NCI-H1105 (cell line): ENCODE data around the gene PTPRT.

ENCODE experiments used
- DNase-seq: peaks from one replicate; lab custom pipeline; 2025; lab: John Stamatoyannopoulos, UW

PTPRT gene

DNA sequence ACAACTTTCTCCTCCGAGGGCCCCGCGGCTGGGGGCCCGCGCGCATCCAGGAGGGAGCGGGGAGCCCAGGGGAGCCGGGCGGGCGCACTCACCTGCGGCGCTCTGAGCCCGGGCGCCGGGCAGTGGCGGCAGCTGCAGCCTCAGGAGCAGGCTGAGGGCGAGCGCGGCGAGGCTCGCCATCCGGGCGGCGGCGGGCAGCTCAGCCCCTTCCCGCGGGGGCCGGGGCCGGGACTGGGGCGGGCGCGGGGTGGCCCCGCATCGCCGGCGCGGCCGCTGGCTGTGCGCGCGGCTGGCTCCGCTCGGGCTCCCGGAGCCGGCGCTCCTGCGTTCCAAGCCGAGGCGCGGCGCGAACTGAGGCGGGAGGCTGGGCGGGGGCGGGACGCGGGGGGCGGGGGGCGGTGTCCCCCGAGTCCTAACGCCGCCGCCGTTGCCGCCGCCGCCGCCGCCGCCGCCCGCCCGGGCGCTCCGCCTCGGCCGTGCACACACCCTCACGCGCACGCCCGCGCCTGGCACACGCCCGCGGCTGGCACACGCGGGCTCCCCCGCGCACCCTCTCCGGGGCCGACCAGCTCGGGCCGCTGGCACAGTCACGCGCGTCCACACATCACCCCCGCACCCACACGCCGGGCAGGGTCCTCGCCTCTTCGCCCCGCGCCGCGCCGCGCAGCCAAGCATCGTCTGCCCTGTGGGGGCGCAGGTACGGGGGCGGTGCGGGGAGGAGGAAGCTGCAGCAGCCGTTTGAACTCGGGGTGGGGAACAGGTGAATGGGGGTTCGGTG lies at the start of gene PTPRT:
Gene PTPRT (minus strand): TSS at position 353 of the 778 bp plus-strand sequence. CDS start 173 bp downstream, at position 180.
- DNase-seq, result peak; percentile 10

DNA sequence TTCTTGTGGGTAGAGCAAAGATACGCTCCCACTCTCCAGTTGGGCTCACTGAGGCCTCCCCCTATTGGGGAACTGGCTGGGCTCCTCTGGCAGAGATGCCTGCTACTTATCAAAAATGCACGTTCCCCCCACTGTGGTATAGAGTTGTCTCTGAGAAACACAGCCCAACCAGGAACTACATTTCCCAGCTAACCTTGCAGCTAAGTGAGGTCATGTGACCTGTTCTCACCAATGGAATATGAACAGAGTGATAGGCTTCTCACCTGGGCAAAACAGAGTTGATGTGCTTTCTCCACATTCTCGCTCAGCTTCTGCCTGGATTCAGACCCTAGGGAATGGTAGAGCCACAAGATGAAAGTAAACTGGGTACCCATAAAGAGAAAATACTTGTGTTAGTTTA lies 49.1 kb upstream of the PTPRT start:
- DNase-seq, result no peak

DNA sequence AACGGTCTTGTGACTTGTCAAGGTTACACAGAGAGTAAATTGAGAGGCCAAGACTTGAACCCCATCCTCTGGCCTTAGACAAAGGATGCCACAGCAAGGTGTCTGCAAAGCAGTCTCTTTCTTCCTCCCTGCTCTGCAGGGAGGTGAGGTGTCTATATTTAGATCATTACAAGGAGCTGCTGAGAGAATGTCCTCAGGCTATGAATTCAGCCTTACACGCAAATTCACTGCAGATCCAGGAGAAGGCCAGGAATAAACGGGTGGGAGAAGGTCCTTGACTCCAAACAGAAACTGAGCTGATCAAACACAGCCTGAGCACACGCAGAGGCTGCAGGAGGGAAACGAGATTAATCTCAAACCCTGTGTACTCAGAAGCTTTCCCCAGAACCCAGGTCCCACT lies 48.6 kb upstream of the PTPRT start:
- DNase-seq, result no peak

DNA sequence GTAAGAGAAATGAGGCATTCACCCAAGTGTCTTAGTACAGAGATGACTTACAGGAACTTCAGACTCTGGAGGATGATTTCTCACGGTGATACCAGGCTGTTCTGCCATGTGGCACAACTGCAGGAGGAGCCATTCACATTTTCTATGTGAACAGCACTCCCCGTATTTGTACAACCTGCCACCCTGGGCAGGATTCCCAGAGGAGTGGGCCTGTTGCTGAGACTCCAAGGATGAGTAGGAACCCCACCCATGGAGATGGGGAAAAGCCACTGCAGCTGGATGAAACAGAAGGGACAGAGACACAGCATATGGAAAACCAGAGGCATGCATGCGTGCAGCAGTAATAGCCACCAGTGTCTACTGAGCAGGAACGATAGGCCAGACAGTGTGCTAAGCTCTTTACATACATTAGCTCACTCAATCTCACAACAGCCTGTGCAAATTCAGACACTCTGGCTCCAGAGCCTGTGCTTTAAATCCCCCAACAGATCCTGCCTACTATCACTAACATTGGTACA lies 48.0 kb upstream of the PTPRT start:
- no peak for DNase-seq

DNA sequence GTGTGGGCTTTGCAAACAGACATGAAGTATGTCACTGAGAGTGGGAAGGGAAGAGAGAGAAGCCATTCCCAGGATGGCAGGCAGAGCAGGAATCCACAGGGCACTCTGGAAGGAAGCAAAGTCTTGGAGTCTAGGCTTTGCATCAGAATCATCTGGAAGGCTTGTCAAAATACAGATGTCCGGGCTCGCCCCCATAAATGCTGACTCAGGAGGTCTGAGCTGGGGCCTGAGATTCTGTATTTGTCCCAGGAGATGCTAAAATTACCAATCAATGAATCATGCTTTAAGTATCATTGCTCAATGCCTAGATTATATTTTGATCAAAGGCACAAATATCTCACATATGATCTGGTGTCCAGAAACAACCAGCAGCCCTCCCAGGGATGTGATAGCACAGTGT lies 46.3 kb upstream of the PTPRT start:
- no peak for DNase-seq

DNA sequence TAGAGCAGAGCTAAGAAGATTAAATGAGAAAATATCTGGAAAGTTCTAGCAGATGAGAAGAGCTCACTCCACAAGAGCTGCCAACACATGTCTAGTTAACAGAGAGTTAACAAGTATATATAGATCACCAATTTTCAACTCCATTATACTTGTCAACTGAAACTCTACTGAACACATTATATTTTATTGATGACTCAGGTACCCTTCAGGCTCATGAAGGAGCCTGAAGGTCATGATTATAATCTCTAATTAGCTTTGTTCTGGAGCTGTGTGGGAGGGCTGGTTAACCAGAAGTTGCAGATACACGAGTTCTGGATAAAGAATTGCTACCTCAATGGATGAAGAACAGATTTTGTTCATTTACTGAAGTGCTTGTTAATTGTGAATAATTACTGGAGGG lies 42.1 kb upstream of the PTPRT start:
- no peak for DNase-seq

DNA sequence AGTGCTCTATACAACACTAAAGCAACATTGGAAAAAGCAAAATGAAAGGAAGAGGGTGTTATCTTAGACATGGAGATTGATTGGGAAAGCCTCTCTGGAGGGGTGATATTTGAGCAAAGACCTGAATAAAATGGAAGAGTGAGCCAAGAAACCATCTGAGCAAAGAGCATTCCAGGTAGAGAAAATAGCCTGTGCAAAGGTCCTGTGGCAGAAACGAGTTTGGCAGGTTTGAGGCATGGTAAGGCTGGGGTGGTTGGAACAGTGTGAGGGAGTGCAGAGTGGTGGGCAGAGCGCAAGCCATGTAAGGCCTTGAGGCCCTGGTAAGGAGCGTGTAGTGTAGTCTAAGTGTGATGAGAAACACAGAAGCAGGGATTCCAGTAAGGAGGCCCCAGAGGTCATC lies 40.0 kb upstream of the PTPRT start:
- DNase-seq, result no peak

DNA sequence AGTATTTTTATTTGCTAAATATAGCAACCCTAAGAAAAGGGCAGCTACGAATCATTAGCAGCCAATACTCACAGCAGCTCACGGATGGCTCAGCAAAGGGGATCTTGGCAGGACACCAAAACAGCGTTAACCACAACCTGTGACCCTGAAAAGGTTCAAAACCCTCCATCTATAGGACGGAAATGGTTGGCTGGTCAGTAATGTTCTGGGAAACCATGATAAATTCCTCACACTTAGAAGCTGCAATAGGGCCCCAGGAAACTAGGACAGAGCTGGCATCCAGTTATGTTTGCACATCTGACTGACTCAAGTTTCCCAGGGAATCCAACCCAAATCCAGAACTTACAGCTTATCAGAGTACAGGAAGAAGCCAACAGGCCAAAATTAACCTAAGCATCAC lies 30.9 kb upstream of the PTPRT start:
- DNase-seq, result no peak

DNA sequence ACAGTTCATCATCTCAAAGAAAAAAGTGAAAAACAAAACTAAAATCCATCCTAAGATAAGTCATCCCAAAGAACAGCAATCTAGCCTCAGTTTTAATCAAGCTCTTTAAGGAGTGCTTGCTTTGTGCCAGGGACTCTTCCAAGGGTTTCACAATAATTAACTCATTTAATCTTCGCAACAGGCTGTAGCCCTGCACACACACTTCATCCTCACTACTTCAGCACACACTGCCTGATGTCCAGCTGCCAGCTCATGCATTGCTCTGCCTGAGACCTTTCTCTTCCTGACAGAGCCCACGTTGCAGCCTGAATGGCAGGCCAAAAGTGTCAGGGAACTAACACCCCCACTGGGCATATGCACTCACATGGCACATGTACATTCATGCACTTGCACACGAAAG lies 21.2 kb upstream of the PTPRT start:
- DNase-seq, result no peak

DNA sequence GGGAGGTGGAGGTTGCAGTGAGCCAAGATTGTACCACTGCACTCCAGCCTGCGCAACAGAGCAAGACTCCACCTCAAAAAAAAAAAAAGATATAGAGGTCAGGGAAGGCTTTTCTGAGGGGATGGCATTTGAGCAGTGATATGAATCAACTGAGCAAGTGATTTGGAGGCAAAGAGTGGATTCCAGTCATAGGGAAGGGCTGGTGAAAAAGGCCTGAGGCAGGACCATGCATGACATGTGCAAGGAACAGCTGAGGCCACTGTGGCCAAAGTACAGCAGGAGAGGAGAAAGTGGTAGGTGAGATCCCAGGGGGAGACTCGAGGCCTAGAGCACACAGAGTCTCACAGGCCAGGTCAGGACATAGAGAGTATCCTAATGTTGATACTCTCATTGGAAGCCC lies 20.1 kb upstream of the PTPRT start:
- no peak for DNase-seq

DNA sequence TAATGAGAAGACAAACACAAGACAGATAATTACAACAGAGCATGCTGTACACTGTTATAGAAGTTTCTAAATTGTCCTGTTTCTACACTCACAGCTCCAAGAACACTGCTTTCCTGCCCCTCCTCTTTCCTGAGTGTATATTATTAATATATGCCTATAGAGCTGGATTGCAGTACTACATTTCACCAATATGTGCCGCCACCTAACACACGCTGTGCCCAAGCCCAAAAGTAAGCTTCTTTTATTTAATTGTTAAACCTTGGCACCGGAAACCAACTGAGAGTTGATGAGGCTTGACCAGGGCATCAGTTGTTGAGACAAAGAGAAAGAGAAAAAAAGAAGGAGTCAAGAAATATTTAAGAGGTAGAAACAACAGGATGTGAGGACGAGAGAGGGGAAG lies 16.0 kb upstream of the PTPRT start:
- DNase-seq, result no peak

DNA sequence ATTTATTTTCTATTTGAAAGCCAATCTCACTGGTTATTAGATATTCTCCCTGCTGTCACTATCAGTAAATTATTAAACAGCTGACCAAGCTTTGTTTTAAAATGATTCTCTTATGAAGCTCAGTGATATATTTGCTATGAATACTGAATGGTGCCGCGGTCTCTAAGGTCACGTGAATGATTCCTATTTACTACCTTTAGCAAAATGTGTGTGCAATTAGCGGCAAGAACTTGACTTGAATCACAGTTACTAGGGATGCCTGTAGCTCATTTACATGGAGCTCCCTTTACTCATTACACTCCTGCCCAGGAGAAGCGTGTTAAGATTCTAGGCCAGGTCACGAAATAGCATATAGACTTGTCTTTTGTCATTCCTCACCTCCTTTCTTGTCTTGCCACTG lies 12.4 kb upstream of the PTPRT start:
- DNase-seq, result no peak

DNA sequence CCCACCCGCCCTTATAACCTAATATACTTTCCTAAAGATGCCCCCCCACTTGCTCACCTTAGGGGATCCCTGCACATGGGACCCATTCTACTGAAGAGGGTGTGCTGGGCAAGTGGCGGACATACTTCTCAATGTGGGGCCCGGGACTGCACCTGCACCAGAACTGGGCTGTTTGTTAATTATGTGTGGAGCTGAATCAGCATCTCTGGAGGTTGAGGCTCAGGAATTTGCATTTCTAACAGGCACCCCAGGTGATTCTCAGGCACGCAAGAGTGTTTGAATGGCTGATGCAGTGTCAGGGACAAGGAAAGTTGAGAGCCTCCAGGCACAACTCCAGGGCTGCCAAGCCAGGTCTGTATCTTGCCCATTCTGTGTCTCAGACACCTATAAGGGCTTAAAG lies 8.9 kb upstream of the PTPRT start:
- no peak for DNase-seq

DNA sequence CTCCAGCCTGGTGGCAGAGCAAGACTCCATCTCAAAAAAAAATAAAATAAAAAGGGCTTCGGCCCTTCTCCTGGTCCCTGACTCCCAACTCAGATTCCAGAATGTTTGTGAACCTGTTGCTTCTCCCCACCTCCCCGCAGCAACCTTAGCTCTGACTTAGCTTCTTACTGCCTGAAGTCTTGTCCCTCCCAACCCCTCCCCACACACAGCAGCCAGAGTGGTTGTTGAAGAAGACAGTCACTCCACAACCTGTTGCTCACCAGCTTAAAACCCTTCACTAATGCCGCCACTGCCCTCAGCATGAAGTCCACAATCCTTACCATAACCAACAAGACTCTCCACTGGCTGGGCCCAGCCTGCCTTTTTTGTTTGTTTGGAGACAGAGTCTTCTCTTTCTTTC lies 6.5 kb upstream of the PTPRT start:
- DNase-seq, result no peak

DNA sequence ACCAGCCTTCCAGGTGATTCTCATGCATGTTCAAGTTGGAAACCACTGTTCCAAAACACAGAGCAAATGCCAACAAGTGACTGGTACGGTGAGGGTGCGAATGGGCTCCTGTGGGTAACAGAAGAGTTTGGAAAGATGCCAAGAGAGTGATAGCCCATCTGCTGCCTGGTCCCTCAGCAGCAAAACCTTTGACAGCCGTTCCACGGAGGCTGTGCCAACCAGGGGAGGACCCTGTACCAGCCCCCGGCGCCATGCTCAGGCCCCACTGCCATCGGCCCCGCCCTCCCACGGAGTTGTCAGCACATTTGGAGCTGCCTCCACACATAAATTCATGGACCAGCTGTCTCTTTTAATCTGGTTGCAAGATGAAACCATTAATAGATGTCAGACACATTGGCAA lies 4.4 kb upstream of the PTPRT start:
- DNase-seq, result peak; percentile 65

DNA sequence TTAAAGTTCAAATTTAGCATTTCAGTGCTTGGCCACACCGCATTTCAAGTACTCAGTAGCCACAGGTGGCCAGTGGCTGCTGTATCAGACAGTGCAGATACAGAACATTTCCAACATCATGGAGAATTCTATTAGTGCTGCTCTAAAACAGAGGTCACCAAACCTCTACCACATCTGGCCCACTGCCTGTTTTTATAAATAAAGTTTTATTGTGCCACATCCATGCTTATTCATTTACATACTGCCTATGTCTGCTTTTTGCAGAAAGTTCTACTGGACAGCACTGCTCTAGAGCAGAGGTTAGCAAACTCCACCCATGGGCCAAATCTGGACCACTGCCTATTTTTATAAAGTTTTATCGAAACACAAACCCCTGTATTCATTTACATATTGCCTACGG lies 3.7 kb upstream of the PTPRT start:
- no peak for DNase-seq

DNA sequence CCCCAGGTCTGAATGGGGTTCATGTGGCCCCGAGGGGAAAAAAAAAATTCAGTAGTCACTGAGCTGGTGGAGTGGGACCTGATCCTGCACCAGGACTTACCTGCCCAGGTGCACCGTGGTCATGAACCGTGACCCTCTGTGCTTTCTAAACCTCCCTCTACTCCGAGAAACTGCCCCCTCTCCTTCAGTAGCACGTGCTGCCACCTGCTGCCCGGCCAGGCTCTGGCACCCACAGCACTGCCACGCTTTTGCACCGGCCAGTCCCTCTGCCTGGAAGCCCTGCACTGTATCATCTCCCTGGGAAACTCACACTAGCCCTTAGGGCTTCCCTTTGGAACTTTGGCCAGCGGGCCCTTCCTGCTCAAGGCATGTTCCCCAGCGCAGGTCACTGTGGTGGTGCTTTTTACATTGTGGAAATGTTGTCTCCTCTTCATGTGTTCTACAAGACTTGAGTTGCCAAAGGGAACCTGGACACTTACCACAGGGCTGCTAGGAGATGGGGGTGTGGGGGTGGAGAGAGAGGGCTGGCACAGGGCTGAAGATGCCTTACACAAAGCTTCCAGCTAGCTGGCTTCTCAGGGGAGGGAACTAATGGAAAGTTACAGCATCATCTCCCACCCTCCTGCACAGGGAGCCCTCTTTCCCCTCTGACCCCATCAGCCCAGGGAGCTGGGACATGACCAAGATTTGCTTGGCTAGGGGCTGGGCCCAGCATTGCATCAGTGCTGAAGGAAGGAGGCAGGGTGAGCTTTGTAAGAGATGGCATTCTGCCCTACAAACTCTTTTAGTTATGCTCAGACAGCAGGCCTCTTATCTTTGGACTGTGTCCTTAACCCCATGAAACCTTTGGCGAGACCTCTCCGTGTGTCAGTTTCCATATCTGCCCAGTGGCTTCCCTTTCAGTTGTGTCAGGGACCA lies 2.5 kb upstream of the PTPRT start:
- DNase-seq, result peak; percentile 56

DNA sequence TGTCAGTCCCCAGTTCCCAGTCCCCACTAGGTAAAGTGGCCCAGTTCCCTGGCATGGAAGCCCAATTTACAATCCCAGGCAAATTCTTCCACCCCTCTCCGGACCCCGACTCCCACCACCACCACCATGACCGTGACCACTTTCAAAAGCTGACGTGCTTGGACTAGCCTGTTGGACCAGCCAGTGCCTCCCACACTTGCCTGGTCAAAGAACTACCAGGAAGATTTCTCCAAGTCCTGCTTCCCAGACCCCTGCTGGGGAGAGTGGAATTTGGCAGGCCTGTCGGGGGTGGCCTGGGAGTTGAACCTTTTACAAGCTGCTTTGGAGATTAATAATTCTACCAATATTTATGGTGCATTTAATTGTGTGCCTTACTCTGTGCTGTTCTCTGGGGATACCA lies 1.4 kb upstream of the PTPRT start:
- DNase-seq, result no peak

DNA sequence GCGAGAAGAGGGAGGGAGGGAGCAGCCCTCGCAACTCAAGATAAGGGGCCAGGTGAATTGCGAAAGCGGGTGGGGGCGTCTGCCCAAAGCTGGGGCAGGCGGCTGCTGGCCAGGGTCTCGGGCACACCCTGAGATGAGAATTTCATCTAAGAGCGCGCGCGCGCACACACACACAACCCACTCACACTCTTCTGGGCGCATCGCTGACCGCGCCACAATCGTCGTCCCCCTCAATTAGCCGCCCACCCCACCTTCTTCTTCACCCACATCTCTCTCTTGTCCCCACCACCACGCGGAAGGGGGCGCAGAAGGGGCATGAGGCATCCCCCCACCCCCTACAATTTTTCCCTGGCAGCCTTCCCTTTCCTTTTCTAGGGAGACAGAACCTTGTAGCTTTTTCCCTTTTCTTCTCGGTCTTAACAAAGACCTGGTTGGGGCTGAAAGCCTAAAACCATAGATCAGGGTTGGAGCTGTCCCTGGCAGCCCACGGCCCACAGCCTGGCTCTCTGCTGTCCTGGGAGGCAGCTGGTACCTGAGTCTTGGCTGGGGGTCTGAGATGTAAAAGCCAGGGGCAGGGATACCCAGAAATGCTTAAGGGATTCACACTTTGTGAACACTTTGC lies 737 bp upstream of the PTPRT start:
- DNase-seq, result no peak

DNA sequence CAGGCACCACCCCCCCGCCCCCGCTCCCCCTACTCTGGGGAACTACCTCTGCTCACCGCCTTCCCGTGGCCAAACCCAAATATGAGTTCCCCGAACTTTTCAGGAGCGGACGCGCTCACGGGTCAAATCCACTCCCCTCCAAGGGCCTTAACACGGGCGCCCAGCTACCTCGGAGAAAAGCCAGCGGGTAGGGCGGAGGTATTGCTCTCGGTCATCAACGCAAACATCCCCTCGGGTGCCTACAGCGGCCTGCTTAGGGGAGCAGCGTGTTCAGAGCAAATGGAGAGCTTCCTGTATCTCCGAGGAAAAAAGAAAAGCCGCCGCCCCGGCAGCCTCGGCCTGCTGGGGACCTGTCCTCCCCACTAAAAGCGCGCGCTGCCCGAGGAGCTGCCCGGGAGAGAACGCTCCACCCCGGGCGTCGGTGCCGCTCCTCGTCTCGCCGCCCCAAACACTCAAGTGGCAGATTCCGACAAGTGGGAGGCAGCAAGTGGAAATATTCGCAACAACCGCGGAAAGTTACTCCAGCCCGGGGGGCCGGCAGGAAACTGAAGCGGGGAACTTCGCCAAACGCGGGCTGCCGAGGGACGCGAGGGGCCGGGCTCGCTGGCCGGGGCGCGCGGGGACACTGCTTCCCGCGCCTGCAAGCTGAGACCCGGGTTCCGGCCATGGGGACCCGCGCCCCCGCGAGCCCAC lies 699 bp downstream of the PTPRT start:
- peak; percentile 34 for DNase-seq

DNA sequence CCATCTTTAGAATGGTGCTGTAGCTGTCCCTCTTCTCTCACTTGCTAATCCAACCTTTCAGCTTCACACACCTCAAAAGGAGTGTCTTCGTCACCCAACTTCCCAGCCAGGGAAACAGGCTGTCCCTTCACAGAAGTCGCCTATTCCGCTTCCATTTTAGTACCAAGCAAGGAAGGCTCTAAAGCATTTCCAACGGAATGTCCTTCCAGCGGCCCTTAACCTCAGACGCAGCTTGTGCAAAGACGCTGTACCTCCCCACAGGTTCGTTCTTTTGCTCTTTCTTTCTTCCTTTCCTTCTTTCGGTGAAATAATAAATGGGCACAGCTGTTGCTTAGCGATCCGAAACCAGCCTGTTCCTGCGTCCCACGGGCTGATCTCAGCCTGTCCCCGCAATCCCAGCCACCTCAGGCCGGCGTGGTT lies 1.5 kb downstream of the PTPRT start:
- no peak for DNase-seq
